GM21717 (cell line): ENCODE measurements around the gene ARHGEF16.

Source experiments
- ATAC-seq: cut with Tn5 transposase; IDR thresholded peaks from one replicate; pipeline ENCODE4 v1.9.1; 2021; ENCODE audit warnings: mild to moderate bottlenecking, moderate library complexity; ENCODE audit not compliant: unreplicated experiment

The ARHGEF16 gene

GRCh38 chr1:3453891-3454810 lies at the start of gene ARHGEF16:
ARHGEF16 (plus strand) TSS chr1:3454665; CDS start chr1:3463085, 8,420 bp downstream.
- ATAC-seq, result no peak

- ATAC-seq, result no peak
These were observed 49.7 kb upstream of the ARHGEF16 start for GRCh38 chr1:3404801-3405200.

- ATAC-seq, result no peak
These were observed 49.0 kb upstream of the ARHGEF16 start for GRCh38 chr1:3405491-3405890.

- no peak for ATAC-seq
These were observed 48.2 kb upstream of the ARHGEF16 start for GRCh38 chr1:3405974-3406867.

GRCh38 chr1:3407021-3407420 lies 47.4 kb upstream of the ARHGEF16 start:
- ATAC-seq, result no peak

GRCh38 chr1:3408751-3409266 lies 45.7 kb upstream of the ARHGEF16 start:
- ATAC-seq, result no peak

GRCh38 chr1:3409366-3410141 lies 44.9 kb upstream of the ARHGEF16 start:
- no peak for ATAC-seq

GRCh38 chr1:3410142-3410925 lies 44.1 kb upstream of the ARHGEF16 start:
- ATAC-seq, result no peak

- no peak for ATAC-seq
These were observed 42.7 kb upstream of the ARHGEF16 start for GRCh38 chr1:3411806-3412205.

- no peak for ATAC-seq
These were observed 42.1 kb upstream of the ARHGEF16 start for GRCh38 chr1:3412376-3412775.

- ATAC-seq, result no peak
These were observed 40.3 kb upstream of the ARHGEF16 start for GRCh38 chr1:3413975-3414710.

- ATAC-seq, result no peak
These were observed 39.0 kb upstream of the ARHGEF16 start for GRCh38 chr1:3415260-3416090.

- no peak for ATAC-seq
These were observed 37.3 kb upstream of the ARHGEF16 start for GRCh38 chr1:3417082-3417739.

- no peak for ATAC-seq
These were observed 36.5 kb upstream of the ARHGEF16 start for GRCh38 chr1:3417934-3418333.

- no peak for ATAC-seq
These were observed 35.9 kb upstream of the ARHGEF16 start for GRCh38 chr1:3418600-3418999.

- ATAC-seq, result no peak
These were observed 34.9 kb upstream of the ARHGEF16 start for GRCh38 chr1:3419415-3420204.
